DOHH2 (cell line): ENCODE results near the gene SLC39A5.

ENCODE experiments used
- CTCF ChIP-seq: fragments of 200-600 bp; sonication (generic); IDR thresholded peaks from one replicate; pipeline ENCODE4 v1.5.1; 2014; ENCODE audit warnings: antibody characterized with exemption, mild to moderate bottlenecking, low read depth, low read length; ENCODE audit not compliant: poor library complexity, severe bottlenecking
- EZH2phosphoT487 ChIP-seq: fragments of 200-600 bp; sonication (generic); IDR thresholded peaks from 2 replicates; pipeline ENCODE4 v1.6.1; 2017; ENCODE audit warnings: borderline replicate concordance, mild to moderate bottlenecking, antibody characterized with exemption, low read length, moderate library complexity, mixed read lengths

DNA sequence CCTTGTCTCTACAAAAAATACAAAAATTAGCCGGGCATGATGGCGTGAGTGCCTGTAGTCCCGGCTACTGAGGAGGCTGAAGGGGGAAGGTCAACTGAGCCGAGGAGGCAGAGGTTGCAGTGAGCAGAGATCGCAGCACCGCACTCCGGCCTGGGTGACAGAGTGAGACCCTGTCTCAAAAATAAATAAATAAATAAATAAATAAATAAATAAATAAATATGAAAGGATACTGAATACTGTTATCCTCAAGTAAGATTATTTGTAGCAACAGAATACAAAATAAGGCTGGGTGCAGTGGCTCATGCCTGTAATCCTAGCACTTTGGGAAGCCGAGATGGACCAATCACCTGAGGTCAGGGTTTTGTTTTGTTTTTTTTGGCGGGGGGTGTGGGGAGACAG is 10.0 kb upstream of the SLC39A5 start:
- TF ChIP-seq CTCF (no peak), EZH2phosphoT487 (no peak)
